DOHH2 (cell line): ENCODE results near the gene FILIP1L.

Source experiments
- H3F3A ChIP-seq: fragments of 200-600 bp; sonication (generic), shearing (Covaris generic); 2 replicates; pipeline ENCODE4 v1.6.0; 2016; ENCODE audit warnings: antibody characterized with exemption, mild to moderate bottlenecking; ENCODE audit not compliant: control insufficient read depth, insufficient read depth
- H3K27ac ChIP-seq: fragments of 200-600 bp; sonication (generic); 2 replicates; pipeline ENCODE4 v1.5.1; 2014; ENCODE audit warnings: low read depth, mild to moderate bottlenecking, low read length, moderate library complexity
- H3K27me3 ChIP-seq: fragments of 200-600 bp; sonication (generic); 2 replicates; pipeline ENCODE4 v1.6.1; 2014; ENCODE audit warnings: mild to moderate bottlenecking, low read length, mixed read lengths; ENCODE audit not compliant: control insufficient read depth
- H3K36me3 ChIP-seq: fragments of 200-600 bp; sonication (generic); 2 replicates; pipeline ENCODE4 v1.6.1; 2014; ENCODE audit warnings: mild to moderate bottlenecking, low read length, moderate library complexity, mixed read lengths; ENCODE audit not compliant: control insufficient read depth
- H3K4me1 ChIP-seq: fragments of 200-600 bp; sonication (generic); 2 replicates; pipeline ENCODE4 v1.6.1; 2014; ENCODE audit warnings: mild to moderate bottlenecking, low read length, mixed read lengths; ENCODE audit not compliant: control insufficient read depth
- H3K4me2 ChIP-seq: fragments of 200-600 bp; sonication (generic); 2 replicates; pipeline ENCODE4 v1.6.0; 2014; ENCODE audit warnings: mild to moderate bottlenecking, low read length, moderate library complexity
- H3K4me3 ChIP-seq: fragments of 200-600 bp; sonication (generic); 2 replicates; pipeline ENCODE4 v1.5.1; 2014; ENCODE audit warnings: mild to moderate bottlenecking, low read length, mixed read lengths
- H3K79me2 ChIP-seq: fragments of 200-600 bp; sonication (generic); 2 replicates; pipeline ENCODE4 v1.6.1; 2014; ENCODE audit warnings: mild to moderate bottlenecking, low read length, mixed read lengths; ENCODE audit not compliant: control insufficient read depth
- H3K9me2 ChIP-seq: fragments of 200-600 bp; sonication (generic); replicated peaks from 2 replicates; pipeline ENCODE4 v1.6.1; 2014; ENCODE audit warnings: mild to moderate bottlenecking, low read length, mixed read lengths; ENCODE audit not compliant: control insufficient read depth
- H3K9me3 ChIP-seq: fragments of 200-600 bp; sonication (generic); 2 replicates; pipeline ENCODE4 v1.6.1; 2014; ENCODE audit warnings: antibody characterized with exemption, low read length, mixed read lengths; ENCODE audit not compliant: control insufficient read depth, insufficient read depth
- H4K20me1 ChIP-seq: fragments of 200-600 bp; sonication (generic); 2 replicates; pipeline ENCODE4 v1.6.0; 2014; ENCODE audit warnings: low read depth, mild to moderate bottlenecking, antibody characterized with exemption, low read length, moderate library complexity; ENCODE audit not compliant: control insufficient read depth, insufficient read depth
- EZH2phosphoT487 ChIP-seq: fragments of 200-600 bp; sonication (generic); IDR thresholded peaks from 2 replicates; pipeline ENCODE4 v1.6.1; 2017; ENCODE audit warnings: borderline replicate concordance, mild to moderate bottlenecking, antibody characterized with exemption, low read length, moderate library complexity, mixed read lengths
- TF ChIP-seq, protein P1 (sequence below): fragments of 200-600 bp; sonication (generic); IDR thresholded peaks from one replicate; pipeline ENCODE4 v1.5.1; 2014; ENCODE audit warnings: antibody characterized with exemption, mild to moderate bottlenecking, low read depth, low read length; ENCODE audit not compliant: poor library complexity, severe bottlenecking

The FILIP1L gene

DNA sequence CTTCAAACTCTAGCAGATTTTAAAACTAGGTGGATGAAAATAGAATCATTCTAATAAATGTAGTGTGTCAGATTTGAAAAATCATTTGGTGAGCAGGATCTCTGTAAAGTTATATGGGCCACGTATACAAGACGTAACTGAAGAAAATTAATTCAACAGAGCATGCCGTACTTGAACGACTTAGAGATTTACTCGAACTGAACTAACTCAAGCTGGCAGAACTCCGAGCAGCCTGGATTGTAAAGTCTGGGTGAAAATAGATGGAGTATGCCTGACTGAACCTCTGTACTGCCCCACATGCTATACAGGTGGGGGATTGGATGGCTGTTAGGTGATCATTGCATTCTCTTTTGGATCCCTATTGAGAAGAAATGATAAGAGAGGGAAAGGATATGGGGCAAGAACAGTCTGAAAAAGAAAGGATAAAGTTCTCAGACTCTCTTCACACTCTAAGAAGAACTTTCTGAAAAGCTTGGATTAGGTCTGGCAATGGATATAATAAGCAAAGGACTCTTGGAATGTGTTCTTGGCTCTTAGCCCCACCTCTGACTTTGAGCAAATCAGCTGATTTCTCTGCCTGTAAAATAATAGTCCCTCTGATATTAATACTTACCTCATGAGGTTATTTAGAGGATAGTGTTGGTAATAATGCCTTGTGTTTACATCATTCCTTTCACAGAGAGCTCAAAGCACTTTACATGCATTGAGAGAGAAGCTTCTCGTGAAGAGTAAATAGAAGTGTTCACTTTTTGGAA, 147.5 kb downstream of the FILIP1L start:
- TF ChIP-seq, protein P1, sequence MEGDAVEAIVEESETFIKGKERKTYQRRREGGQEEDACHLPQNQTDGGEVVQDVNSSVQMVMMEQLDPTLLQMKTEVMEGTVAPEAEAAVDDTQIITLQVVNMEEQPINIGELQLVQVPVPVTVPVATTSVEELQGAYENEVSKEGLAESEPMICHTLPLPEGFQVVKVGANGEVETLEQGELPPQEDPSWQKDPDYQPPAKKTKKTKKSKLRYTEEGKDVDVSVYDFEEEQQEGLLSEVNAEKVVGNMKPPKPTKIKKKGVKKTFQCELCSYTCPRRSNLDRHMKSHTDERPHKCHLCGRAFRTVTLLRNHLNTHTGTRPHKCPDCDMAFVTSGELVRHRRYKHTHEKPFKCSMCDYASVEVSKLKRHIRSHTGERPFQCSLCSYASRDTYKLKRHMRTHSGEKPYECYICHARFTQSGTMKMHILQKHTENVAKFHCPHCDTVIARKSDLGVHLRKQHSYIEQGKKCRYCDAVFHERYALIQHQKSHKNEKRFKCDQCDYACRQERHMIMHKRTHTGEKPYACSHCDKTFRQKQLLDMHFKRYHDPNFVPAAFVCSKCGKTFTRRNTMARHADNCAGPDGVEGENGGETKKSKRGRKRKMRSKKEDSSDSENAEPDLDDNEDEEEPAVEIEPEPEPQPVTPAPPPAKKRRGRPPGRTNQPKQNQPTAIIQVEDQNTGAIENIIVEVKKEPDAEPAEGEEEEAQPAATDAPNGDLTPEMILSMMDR = no peak
- no peak for TF ChIP-seq EZH2phosphoT487

DNA sequence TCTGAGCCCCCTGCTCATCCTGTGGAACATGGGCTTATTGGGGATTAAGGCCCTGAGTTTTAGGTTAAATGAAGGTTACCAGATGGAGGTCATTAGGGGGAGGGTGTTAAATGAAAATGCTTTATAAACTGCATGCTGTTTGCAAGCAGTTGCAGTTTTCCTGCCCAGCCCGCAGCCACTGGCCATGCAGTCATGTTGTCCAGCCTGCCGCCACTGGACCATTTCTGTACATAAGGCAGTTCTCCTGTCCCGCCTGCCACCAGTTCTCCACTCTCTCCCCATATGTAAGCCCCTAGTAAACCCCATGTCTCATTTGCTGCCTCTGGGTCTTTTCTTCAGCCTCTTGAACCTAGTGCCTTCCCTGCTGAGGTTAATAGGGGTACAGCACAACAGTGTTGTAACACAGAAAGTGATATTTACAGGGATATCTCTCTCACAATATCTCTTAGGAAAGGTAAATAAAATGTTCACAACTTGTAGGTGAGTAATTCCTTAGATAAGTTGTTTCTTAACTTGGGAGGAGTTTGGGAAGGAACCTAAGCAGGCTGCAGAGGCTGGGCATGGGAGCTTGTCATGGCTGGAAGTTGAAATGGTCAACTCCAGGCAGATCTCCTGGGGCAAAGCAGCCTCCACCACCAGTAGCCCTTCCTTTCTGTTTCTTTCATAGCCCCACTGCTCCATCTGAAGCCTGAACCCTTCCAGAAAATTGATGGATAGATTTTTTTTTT, 148.5 kb downstream of the FILIP1L start:
- no peak for TF ChIP-seq EZH2phosphoT487
- TF ChIP-seq, protein P1 = no peak
- Histone ChIP-seq H3K36me3 (no peaks in the 10 kb centered on the region), H4K20me1 (no peaks in the 10 kb centered on the region), H3K4me1 (no peaks in the 10 kb centered on the region), H3K9me3 (no peaks in the 10 kb centered on the region), H3K27me3 (no peaks in the 10 kb centered on the region), H3K27ac (no peak overlapping the region), H3K4me2 (no peak overlapping the region), H3K9me2 (no peaks in the 10 kb centered on the region), H3F3A (no peaks in the 10 kb centered on the region), H3K79me2 (no peaks in the 10 kb centered on the region), H3K4me3 (no peak overlapping the region)

More for the DNA sequence above, 147.5 kb downstream of the FILIP1L start:
- no peaks in the 10 kb centered on the region for H3F3A ChIP-seq
- H3K79me2 ChIP-seq = no peaks in the 10 kb centered on the region
- no peak overlapping the region for H3K4me3 ChIP-seq
- no peaks in the 10 kb centered on the region for H3K4me1 ChIP-seq
- no peaks in the 10 kb centered on the region for H3K36me3 ChIP-seq
- no peaks in the 10 kb centered on the region for H3K9me3 ChIP-seq
- H4K20me1 ChIP-seq = no peaks in the 10 kb centered on the region
- no peak overlapping the region for H3K27ac ChIP-seq
- H3K4me2 ChIP-seq = no peak overlapping the region
- H3K27me3 ChIP-seq = no peaks in the 10 kb centered on the region
- no peaks in the 10 kb centered on the region for H3K9me2 ChIP-seq

GRCh38 chr3:99965077-99965476, 149.2 kb downstream of the FILIP1L start:
- H3K27ac ChIP-seq = no peak overlapping the region
- no peak for TF ChIP-seq EZH2phosphoT487
- TF ChIP-seq, protein P1 = no peak

More at GRCh38 chr3:99965077-99965476, 149.2 kb downstream of the FILIP1L start:
- Histone ChIP-seq H3K9me2 (no peaks in the 10 kb centered on the region), H3F3A (no peaks in the 10 kb centered on the region), H3K27me3 (no peaks in the 10 kb centered on the region), H3K36me3 (no peaks in the 10 kb centered on the region), H3K4me2 (no peak overlapping the region), H3K4me3 (no peak overlapping the region), H3K4me1 (no peaks in the 10 kb centered on the region), H3K79me2 (no peaks in the 10 kb centered on the region), H3K9me3 (no peaks in the 10 kb centered on the region), H4K20me1 (no peaks in the 10 kb centered on the region)
